WERI-Rb-1 (cell line): Measurements from ENCODE around the gene BMPR1A.
"Not testable (repeated sequence)": the region's sequence is repeated elsewhere in the genome, so short reads cannot be mapped to it uniquely, and the experiment has no call there.

ENCODE experiments used
- DNase-seq: peaks from one replicate; pipeline ENCODE4 v3.0.0-alpha.2; 2020
- H3K27ac ChIP-seq: fragments of 250-450 bp; sonication (Bioruptor Pico); 2 replicates; pipeline ENCODE4 v1.5.1; 2020; ENCODE audit warnings: mild to moderate bottlenecking, moderate library complexity
- H3K27me3 ChIP-seq: fragments of 250-450 bp; sonication (Bioruptor Pico); 2 replicates; pipeline ENCODE4 v1.5.1; 2021; ENCODE audit warnings: mild to moderate bottlenecking, low read depth, moderate library complexity; ENCODE audit not compliant: insufficient read depth, severe bottlenecking
- H3K36me3 ChIP-seq: fragments of 250-450 bp; sonication (Bioruptor Pico); 2 replicates; pipeline ENCODE4 v1.5.1; 2020; ENCODE audit warnings: mild to moderate bottlenecking, moderate library complexity
- H3K4me3 ChIP-seq: 2 replicates; pipeline ENCODE4 v1.5.1; 2011; ENCODE audit warnings: low read depth, mild to moderate bottlenecking, control low read depth, low read length
- H3K9me3 ChIP-seq: fragments of 250-450 bp; sonication (Bioruptor Pico); 2 replicates; pipeline ENCODE4 v1.5.1; 2021; ENCODE audit warnings: mild to moderate bottlenecking, moderate library complexity; ENCODE audit not compliant: severe bottlenecking
- TF ChIP-seq, protein P1 (sequence below): IDR thresholded peaks from 2 replicates; pipeline ENCODE4 v1.5.1; 2011; ENCODE audit warnings: low read depth, mild to moderate bottlenecking, control low read depth, inconsistent platforms, low read length

BMPR1A gene

DNA sequence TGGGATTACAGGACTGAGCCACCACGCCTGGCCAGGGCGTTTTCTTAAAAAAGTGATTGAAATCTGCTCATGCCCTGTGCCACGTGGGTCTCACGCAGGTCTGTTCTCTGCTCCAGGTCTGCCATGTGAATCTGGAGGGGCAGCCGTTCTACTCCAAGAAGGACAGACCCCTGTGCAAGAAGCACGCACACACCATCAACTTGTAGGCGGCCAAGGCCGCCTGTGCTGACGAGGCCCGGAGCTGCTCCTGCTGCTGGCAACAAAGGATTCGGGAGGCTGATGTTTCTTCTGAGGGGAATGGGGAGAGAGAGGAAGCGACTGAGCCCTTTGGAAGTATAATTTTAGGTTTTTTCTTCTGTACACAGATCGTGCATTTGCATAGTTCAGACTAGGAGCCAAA is 23.6 kb upstream of the BMPR1A start:
- Histone ChIP-seq H3K9me3 (no peaks in the 10 kb centered on the region), H3K4me3 (no peak overlapping the region), H3K27me3 (no peaks in the 10 kb centered on the region), H3K27ac (no peak overlapping the region), H3K36me3 (no peaks in the 10 kb centered on the region)
- DNase-seq = no peak
- TF ChIP-seq, protein P1, sequence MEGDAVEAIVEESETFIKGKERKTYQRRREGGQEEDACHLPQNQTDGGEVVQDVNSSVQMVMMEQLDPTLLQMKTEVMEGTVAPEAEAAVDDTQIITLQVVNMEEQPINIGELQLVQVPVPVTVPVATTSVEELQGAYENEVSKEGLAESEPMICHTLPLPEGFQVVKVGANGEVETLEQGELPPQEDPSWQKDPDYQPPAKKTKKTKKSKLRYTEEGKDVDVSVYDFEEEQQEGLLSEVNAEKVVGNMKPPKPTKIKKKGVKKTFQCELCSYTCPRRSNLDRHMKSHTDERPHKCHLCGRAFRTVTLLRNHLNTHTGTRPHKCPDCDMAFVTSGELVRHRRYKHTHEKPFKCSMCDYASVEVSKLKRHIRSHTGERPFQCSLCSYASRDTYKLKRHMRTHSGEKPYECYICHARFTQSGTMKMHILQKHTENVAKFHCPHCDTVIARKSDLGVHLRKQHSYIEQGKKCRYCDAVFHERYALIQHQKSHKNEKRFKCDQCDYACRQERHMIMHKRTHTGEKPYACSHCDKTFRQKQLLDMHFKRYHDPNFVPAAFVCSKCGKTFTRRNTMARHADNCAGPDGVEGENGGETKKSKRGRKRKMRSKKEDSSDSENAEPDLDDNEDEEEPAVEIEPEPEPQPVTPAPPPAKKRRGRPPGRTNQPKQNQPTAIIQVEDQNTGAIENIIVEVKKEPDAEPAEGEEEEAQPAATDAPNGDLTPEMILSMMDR = no peak

DNA sequence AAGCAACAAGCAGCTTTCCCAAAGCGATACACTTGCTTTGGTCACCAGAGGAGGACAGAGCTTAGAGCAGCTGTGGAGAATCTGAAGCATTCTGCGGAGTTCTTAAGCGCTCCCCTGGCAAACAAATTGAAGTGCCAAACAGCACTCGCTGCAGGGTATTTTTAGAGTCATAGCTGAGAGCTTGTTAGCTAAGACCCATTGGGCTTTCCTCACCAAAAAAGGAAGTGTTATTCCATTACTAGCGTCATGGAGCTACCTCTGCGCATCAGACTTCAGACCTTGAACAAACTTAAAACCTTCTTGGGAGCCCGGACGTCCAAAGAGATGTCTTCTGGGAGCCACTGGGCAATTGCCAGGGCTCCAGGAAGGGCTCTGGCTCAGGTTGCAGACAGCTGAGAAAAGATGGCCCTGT is 23.2 kb upstream of the BMPR1A start:
- no peak overlapping the region for H3K27ac ChIP-seq
- H3K9me3 ChIP-seq = no peaks in the 10 kb centered on the region
- no peak for DNase-seq
- no peak overlapping the region for H3K4me3 ChIP-seq
- no peaks in the 10 kb centered on the region for H3K36me3 ChIP-seq
- no peaks in the 10 kb centered on the region for H3K27me3 ChIP-seq
- TF ChIP-seq, protein P1 = no peak

DNA sequence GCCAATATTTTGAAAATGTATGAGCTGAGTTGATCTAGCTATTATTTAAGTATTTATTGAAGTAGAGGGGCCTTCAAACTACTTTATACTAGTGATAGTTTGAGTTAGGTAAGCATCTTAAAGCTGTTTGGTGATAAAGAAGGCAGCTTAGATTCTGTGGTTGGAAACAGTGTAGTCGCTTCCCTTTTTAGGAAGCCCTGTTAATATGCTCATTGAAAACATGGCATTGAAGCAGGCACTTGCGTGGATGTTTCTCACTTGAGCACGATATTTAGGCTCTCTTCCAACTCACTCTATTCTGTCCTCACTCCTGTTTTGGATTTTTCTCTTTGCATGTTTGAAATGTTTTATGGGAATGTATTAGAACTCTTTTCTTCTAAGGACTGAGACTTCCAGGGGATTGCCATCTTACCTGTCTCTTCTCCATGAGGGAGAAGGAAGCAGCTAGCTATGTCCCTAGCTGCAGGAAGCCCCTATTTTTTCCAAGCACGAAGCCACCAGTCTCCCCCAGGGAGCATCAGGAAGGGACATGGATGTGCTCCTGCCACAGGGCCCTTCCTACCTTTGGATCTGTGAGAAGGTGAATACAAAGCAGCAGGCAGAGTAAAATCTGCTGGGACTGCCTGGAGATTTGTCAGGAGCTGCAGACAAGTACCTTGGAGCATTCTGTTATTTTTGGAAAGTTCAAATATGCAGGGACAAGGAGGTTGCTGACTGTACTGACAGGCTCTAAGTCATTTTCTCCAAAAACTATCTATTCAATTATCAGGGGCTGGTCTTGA is 22.0 kb upstream of the BMPR1A start:
- H3K9me3 ChIP-seq = no peaks in the 10 kb centered on the region
- no peak for DNase-seq
- no peaks in the 10 kb centered on the region for H3K27me3 ChIP-seq
- H3K36me3 ChIP-seq = no peaks in the 10 kb centered on the region
- no peak overlapping the region for H3K27ac ChIP-seq
- TF ChIP-seq, protein P1 = no peak
- no peak overlapping the region for H3K4me3 ChIP-seq

DNA sequence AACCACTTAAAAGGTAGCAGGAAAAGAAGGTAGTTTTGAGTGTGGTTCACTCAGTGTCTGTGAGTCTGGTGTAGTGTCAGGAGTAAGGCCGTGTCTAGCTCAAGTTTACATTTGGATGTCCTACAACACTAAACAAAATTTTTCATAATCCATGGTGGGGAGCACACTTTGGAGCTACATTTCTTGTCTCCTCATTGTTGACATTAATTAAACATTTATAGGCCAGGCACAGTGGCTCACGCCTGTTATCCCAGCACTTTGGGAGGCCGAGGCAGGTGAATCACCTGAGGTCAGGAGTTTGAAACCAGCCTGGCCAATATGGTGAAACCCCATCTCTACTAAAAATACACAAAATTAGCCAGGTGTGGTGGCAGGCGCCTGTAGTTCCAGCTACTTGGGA is 21.1 kb upstream of the BMPR1A start:
- H3K36me3 ChIP-seq, H3K27ac ChIP-seq, H3K27me3 ChIP-seq, DNase-seq, H3K9me3 ChIP-seq, H3K4me3 ChIP-seq: not testable (repeated sequence)

DNA sequence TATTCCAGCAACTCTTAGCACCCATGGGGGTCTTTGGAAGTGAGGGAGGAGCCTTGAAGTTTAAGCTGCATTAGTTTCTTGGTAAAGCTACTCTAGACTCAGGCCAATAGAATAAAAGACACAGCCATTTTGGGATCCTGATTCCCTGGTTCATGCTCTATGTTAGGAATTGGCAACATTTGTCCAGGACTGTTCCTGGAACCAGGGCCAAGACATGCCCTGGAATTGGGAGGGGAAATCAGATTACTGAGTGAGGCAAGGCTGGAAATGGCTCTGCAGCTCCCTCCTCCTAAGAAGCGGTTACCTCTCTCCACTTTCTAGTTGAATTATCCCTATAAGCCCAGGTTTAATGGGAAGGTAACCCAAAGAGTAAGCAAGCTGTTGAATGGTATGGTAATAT is 14.2 kb upstream of the BMPR1A start:
- Histone ChIP-seq H3K27ac (no peak overlapping the region), H3K9me3 (no peaks in the 10 kb centered on the region), H3K4me3 (no peak overlapping the region), H3K27me3 (no peaks in the 10 kb centered on the region), H3K36me3 (no peaks in the 10 kb centered on the region)
- no peak for DNase-seq
- TF ChIP-seq, protein P1 = no peak

DNA sequence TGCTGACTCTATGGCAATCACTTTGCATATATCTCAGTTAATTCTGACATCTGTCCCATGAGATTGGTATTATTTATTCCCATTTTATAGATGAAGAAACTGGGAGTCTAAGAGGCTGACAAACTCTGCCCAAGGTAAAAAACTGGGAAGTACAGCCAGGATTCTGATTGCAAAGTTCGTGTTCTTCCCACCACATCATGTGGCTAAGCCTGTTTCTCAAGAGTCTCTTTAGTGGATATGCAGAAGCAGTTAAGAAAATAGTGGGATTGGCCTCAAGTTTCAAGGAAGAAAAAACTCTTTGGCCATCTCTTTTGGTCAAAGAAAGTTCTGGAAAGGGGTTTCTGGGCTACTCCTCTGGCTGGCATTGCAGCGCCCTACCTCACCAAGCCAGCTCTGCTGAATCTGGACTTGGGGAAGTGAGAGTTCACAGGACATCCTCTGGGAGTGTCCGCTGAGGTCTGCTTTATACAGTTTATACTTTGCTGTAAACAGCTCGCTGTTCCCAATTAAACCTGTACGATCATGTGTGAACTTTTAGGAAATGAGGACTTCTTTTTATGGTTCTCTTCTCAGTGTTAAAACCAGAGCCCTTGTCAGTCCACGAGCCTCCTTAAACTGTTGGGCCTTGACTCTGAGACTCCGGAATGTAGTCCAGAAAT is 12.2 kb upstream of the BMPR1A start:
- Histone ChIP-seq H3K9me3 (no peaks in the 10 kb centered on the region), H3K4me3 (no peak overlapping the region), H3K27me3 (no peaks in the 10 kb centered on the region), H3K27ac (no peak overlapping the region), H3K36me3 (no peaks in the 10 kb centered on the region)
- TF ChIP-seq, protein P1 = no peak
- DNase-seq = no peak
